Measurements from ENCODE around the gene STK10. TPM values are rescaled to one million over a fixed set of nuclear protein-coding genes. Genes with fewer than 3 reads are reported as not detected.
A peak's percentile ranks its signal among the peaks of the same experiment; 100 is the strongest.

STK10 gene
- total and polyA plus RNA-seq, 3 donors from 2014 or later, result 48.8 to 148 (median 142) TPM

- Histone ChIP-seq H3K36me3 (ENCODE audit: low read depth, missing control alignments) (no peaks in the 10 kb centered on the region), H3K27ac (no peak overlapping the region), H3K27me3 (no peaks in the 10 kb centered on the region), H3K4me1 (peaks cover 20% of the 10 kb centered on the region), H3K4me3 (no peak overlapping the region), H3K9me3 (no peaks in the 10 kb centered on the region)
- 71 to 84% methylated on average over 4 of the region's 4 CpGs for WGBS, 2 donors
- intact Hi-C loops (cut with DNase I; ENCODE audit: low total_unique reads), result no loop called here
- TF ChIP-seq POLR2A (IDR thresholded peaks at IDR 0.05), result no peak
- no peak for TF ChIP-seq CTCF (IDR thresholded peaks at IDR 0.05)
- DNase-seq, result no peak
Observed at GRCh38 chr5:172050080-172050479, 137.9 kb downstream of the STK10 start.

- DNase-seq, result no peak
- WGBS, 2 donors, result 78 to 93% methylated on average over 12 of the region's 12 CpGs
Observed at GRCh38 chr5:172049226-172049796, 138.7 kb downstream of the STK10 start.

GRCh38 chr5:172048539-172049101, 139.4 kb downstream of the STK10 start:
- Histone ChIP-seq H3K27ac (no peak overlapping the region), H3K4me3 (no peak overlapping the region), H3K9me3 (no peaks in the 10 kb centered on the region), H3K27me3 (no peaks in the 10 kb centered on the region), H3K36me3 (ENCODE audit: low read depth, missing control alignments) (no peaks in the 10 kb centered on the region), H3K4me1 (peaks cover 20% of the 10 kb centered on the region)
- no peak for DNase-seq
- TF ChIP-seq POLR2A (IDR thresholded peaks at IDR 0.05), result no peak
- TF ChIP-seq CTCF (IDR thresholded peaks at IDR 0.05), result no peak
- intact Hi-C loops (cut with DNase I; ENCODE audit: low total_unique reads), result loop anchor here (10.0 kb wide), 1 partner anchor 134 kb away; no protein-coding TSS in a partner anchor
- WGBS, 2 donors, result 86 to 90% methylated on average over 12 of the region's 12 CpGs

More at GRCh38 chr5:172049226-172049796, 138.7 kb downstream of the STK10 start:
- H3K4me3 ChIP-seq, result no peak overlapping the region
- TF ChIP-seq CTCF (IDR thresholded peaks at IDR 0.05) (no peak), POLR2A (IDR thresholded peaks at IDR 0.05) (no peak)
- no peaks in the 10 kb centered on the region for H3K36me3 ChIP-seq (ENCODE audit: low read depth, missing control alignments)
- intact Hi-C loops (cut with DNase I; ENCODE audit: low total_unique reads), result loop anchor here (10.0 kb wide), 1 partner anchor 135 kb away; no protein-coding TSS in a partner anchor
- H3K9me3 ChIP-seq, result no peaks in the 10 kb centered on the region
- peaks cover 20% of the 10 kb centered on the region for H3K4me1 ChIP-seq
- no peaks in the 10 kb centered on the region for H3K27me3 ChIP-seq
- H3K27ac ChIP-seq, result no peak overlapping the region

- Histone ChIP-seq H3K9me3 (no peaks in the 10 kb centered on the region), H3K36me3 (ENCODE audit: low read depth, missing control alignments) (no peaks in the 10 kb centered on the region), H3K4me3 (no peak overlapping the region), H3K27me3 (no peaks in the 10 kb centered on the region), H3K27ac (peak overlapping the region in 1 of 2 donors; percentile 31), H3K4me1 (peaks cover 20% of the 10 kb centered on the region)
- intact Hi-C loops (cut with DNase I; ENCODE audit: low total_unique reads), result loop anchor here (10.0 kb wide), 1 partner anchor 133 kb away; no protein-coding TSS in a partner anchor
- 71 to 85% methylated on average over 1 of the region's 1 CpG for WGBS, 2 donors
- no peak for DNase-seq
- no peak for TF ChIP-seq CTCF (IDR thresholded peaks at IDR 0.05)
- no peak for TF ChIP-seq POLR2A (IDR thresholded peaks at IDR 0.05)
Observed at GRCh38 chr5:172048170-172048422, 139.9 kb downstream of the STK10 start.

GRCh38 chr5:172046593-172046992, 141.4 kb downstream of the STK10 start:
- no peaks in the 10 kb centered on the region for H3K9me3 ChIP-seq
- H3K4me3 ChIP-seq, result no peak overlapping the region
- 95% methylated on average over 4 of the region's 4 CpGs for WGBS, 2 donors
- no peaks in the 10 kb centered on the region for H3K36me3 ChIP-seq (ENCODE audit: low read depth, missing control alignments)
- intact Hi-C loops (cut with DNase I; ENCODE audit: low total_unique reads), result loop anchor here (10.0 kb wide), 1 partner anchor 132 kb away; no protein-coding TSS in a partner anchor
- peaks cover 10% of the 10 kb centered on the region for H3K4me1 ChIP-seq
- TF ChIP-seq POLR2A (IDR thresholded peaks at IDR 0.05) (no peak), CTCF (IDR thresholded peaks at IDR 0.05) (no peak)
- DNase-seq, result no peak
- H3K27me3 ChIP-seq, result no peaks in the 10 kb centered on the region
- H3K27ac ChIP-seq, result no peak overlapping the region
